Natural killer cell (primary cell): Measurements from ENCODE around the gene STIM2. TPM values are rescaled to one million over a fixed set of nuclear protein-coding genes. Genes with fewer than 3 reads are reported as not detected.

Experiments used
- ATAC-seq, 3 donors: fragments of 150-1000 bp in 2 of 3; fragments of 200-7000 bp in 1 of 3; cut with Tn5 transposase; 1 replicate in 1 of 3; 2 replicates in 2 of 3; pipeline ENCODE4 v1.10.0; 2021; ENCODE audit warnings: mild to moderate bottlenecking in 2 of 3, moderate library complexity in 2 of 3
- DNase-seq, 2 donors: peaks; one replicate each; pipeline versions ENCODE4 v3.0.0 to v3.0.0-alpha.2; 2013 to 2021; ENCODE audit warnings: mixed read lengths in 1 of 2
- H3K27ac ChIP-seq: one replicate; pipeline ENCODE4 v1.5.1; 2013; ENCODE audit warnings: mild to moderate bottlenecking, low read length
- H3K27me3 ChIP-seq: one replicate; pipeline ENCODE4 v1.6.1; 2013; ENCODE audit warnings: low read length; ENCODE audit not compliant: control insufficient read depth, insufficient read depth
- H3K36me3 ChIP-seq: one replicate; pipeline ENCODE4 v1.6.1; 2013; ENCODE audit warnings: low read length; ENCODE audit not compliant: control insufficient read depth, insufficient read depth
- H3K4me1 ChIP-seq: one replicate; pipeline ENCODE4 v1.6.1; 2013; ENCODE audit warnings: low read length; ENCODE audit not compliant: control insufficient read depth, insufficient read depth
- H3K4me3 ChIP-seq: one replicate; pipeline ENCODE4 v1.5.1; 2013; ENCODE audit warnings: low read length
- H3K9me3 ChIP-seq: one replicate; pipeline ENCODE4 v1.6.1; 2013; ENCODE audit warnings: low read length; ENCODE audit not compliant: control insufficient read depth, insufficient read depth
- H3K27ac Mint-ChIP-seq, 2 donors: one replicate each; pipeline ENCODE4 v1.8.0; 2022; ENCODE audit warnings: mild to moderate bottlenecking in 2 of 2, mixed read lengths in 2 of 2, moderate library complexity in 1 of 2
- H3K27me3 Mint-ChIP-seq, 2 donors: one replicate each; pipeline ENCODE4 v1.8.0; 2022; ENCODE audit warnings: low read depth in 2 of 2, mixed read lengths in 2 of 2
- H3K36me3 Mint-ChIP-seq: one replicate; pipeline ENCODE4 v1.8.0; 2022; ENCODE audit warnings: mixed read lengths
- H3K4me1 Mint-ChIP-seq, 2 donors: one replicate each; pipeline ENCODE4 v1.8.0; 2022; ENCODE audit warnings: mixed read lengths in 2 of 2
- H3K4me3 Mint-ChIP-seq: one replicate; pipeline ENCODE4 v1.8.0; 2022; ENCODE audit warnings: mild to moderate bottlenecking, moderate library complexity, mixed read lengths
- H3K9me3 Mint-ChIP-seq, 2 donors: one replicate each; pipeline ENCODE4 v1.8.0; 2022; ENCODE audit warnings: mixed read lengths in 2 of 2
- CTCF ChIP-seq: fragments of 200-600 bp; IDR thresholded peaks from one replicate; pipeline ENCODE4 v1.8.0; 2022; ENCODE audit warnings: antibody characterized with exemption
- WGBS: methylation state at CpG from one replicate; pipeline ENCODE4 v1.1.7; 2013; ENCODE audit warnings: missing lambda C conversion rate; ENCODE audit not compliant: insufficient coverage; 5-methylcytosine and 5-hydroxymethylcytosine counted together
- intact Hi-C: fragments of 100-400 bp; cut with micrococcal nuclease; formaldehyde crosslinking; loops from one replicate; pipeline ENCODE4 v1.14.2; 2022
- total RNA-seq, 4 donors: library from RNA; stranded (reverse); fragments of 120-200 nt in 1 of 4; gene quantifications; one replicate each; pipeline versions ENCODE4 v1.2.3 to v1.2.4, GENCODE V29; 2013 to 2022

STIM2 gene
- total RNA-seq, 3 donors from 2014 or later (not counting 1 experiment from before 2014, with no cell fraction given), result 98.3 to 104 (median 100) TPM

DNA sequence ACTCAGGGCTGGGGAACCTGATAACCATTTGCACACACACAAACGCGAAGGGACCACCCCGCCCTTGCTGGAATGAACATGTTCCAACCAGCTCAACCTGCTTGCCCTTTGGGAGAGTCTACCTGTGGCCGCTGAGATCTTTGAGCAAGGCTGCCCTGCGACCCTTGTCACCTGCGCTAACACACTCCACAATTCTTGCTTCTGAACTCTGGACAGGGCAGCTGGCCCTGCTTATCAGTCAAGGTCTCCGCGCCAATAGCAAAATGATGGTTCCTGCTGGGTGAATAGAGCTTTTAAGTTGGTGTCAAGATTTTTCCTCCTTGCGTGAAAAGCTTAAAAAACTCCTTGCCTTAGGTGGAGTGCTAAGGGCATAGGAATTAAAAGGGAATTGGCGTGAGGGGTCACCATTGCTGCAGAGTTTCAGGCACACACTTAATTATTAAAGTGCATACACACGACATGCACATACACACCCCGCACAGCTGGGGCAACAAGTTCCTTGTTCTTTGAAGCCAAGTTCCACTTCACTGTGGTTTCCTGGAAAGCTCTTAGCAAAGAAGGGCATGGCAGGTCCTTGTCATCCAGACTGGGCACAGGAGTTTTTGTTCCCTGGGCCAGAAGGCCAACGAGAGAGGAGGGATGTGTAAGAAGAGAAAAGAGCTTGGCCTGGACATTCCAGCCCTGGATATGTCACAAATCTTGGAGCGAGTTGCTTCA lies 207.7 kb downstream of the STIM2 start:
- no peaks in the 10 kb centered on the region for H3K36me3 ChIP-seq
- Mint-ChIP-seq H3K9me3 (no peaks in the 10 kb centered on the region), H3K4me3 (no peak overlapping the region), H3K4me1 (no peaks in the 10 kb centered on the region), H3K27me3 (peaks cover 0 to 6% of the 10 kb centered on the region in 2 donors), H3K36me3 (no peaks in the 10 kb centered on the region), H3K27ac (no peak overlapping the region)
- H3K27me3 ChIP-seq, result peaks cover 2% of the 10 kb centered on the region
- TF ChIP-seq CTCF, result no peak
- H3K4me3 ChIP-seq, result no peak overlapping the region
- 75% methylated on average over 12 of the region's 14 CpGs for WGBS
- no peak overlapping the region for H3K27ac ChIP-seq
- no peaks in the 10 kb centered on the region for H3K4me1 ChIP-seq
- ATAC-seq (no peak), DNase-seq (no peak)
- intact Hi-C loops, result no loop called here
- no peaks in the 10 kb centered on the region for H3K9me3 ChIP-seq
